HG03571 (cell line): Measurements from ENCODE around the gene ALOXE3.
"Not testable (repeated sequence)": the region's sequence is repeated elsewhere in the genome, so short reads cannot be mapped to it uniquely, and the experiment has no call there.

Experiments used
- ATAC-seq: cut with Tn5 transposase; IDR thresholded peaks from one replicate; pipeline ENCODE4 v1.9.1; 2021; ENCODE audit not compliant: unreplicated experiment

ALOXE3 gene

GRCh38 chr17:8073627-8074484, 44.5 kb downstream of the ALOXE3 start:
- peak; percentile 51 for ATAC-seq

GRCh38 chr17:8072729-8073461, 45.4 kb downstream of the ALOXE3 start:
- no peak for ATAC-seq

GRCh38 chr17:8072341-8072728, 46.0 kb downstream of the ALOXE3 start:
- ATAC-seq: no peak

- ATAC-seq: no peak
These were observed 46.8 kb downstream of the ALOXE3 start for GRCh38 chr17:8071496-8071895.

GRCh38 chr17:8069587-8069860, 48.8 kb downstream of the ALOXE3 start:
- ATAC-seq: no peak

GRCh38 chr17:8068736-8069586, 49.4 kb downstream of the ALOXE3 start:
- ATAC-seq: no peak

GRCh38 chr17:8067806-8068205, 50.5 kb downstream of the ALOXE3 start:
- no peak for ATAC-seq

GRCh38 chr17:8066841-8067775, 51.2 kb downstream of the ALOXE3 start:
- no peak for ATAC-seq

- no peak for ATAC-seq
These were observed 53.7 kb downstream of the ALOXE3 start for GRCh38 chr17:8064561-8065019.

- ATAC-seq: no peak
These were observed 54.4 kb downstream of the ALOXE3 start for GRCh38 chr17:8063761-8064534.

- no peak for ATAC-seq
These were observed 55.4 kb downstream of the ALOXE3 start for GRCh38 chr17:8062807-8063483.

GRCh38 chr17:8062435-8062806, 55.9 kb downstream of the ALOXE3 start:
- ATAC-seq: no peak

- ATAC-seq: not testable (repeated sequence)
These were observed 56.5 kb downstream of the ALOXE3 start for GRCh38 chr17:8061851-8062250.

GRCh38 chr17:8060274-8060673, 58.0 kb downstream of the ALOXE3 start:
- ATAC-seq: no peak

GRCh38 chr17:8059131-8059530, 59.2 kb downstream of the ALOXE3 start:
- no peak for ATAC-seq

GRCh38 chr17:8057691-8058114, 60.6 kb downstream of the ALOXE3 start:
- no peak for ATAC-seq

- no peak for ATAC-seq
These were observed 61.2 kb downstream of the ALOXE3 start for GRCh38 chr17:8056976-8057625.

GRCh38 chr17:8056232-8056975, 61.9 kb downstream of the ALOXE3 start:
- ATAC-seq: peak; percentile 66
